H1 (cell line): Measurements from ENCODE around the gene KCNQ2. TPM values are rescaled to one million over a fixed set of nuclear protein-coding genes. Genes with fewer than 3 reads are reported as not detected.

ENCODE experiments used
- CTCF ChIA-PET: fragments of 300-600 bp; sonication (Branson Sonifier 250); formaldehyde crosslinking; loops from one replicate; lab custom pipeline; 2021; ENCODE audit not compliant: partially characterized antibody; lab: Charles Lee
- POLR2A ChIA-PET: fragments of 300-600 bp; sonication (Branson Sonifier 250); formaldehyde crosslinking; loops from one replicate; lab custom pipeline; 2021; ENCODE audit warnings: inconsistent platforms; ENCODE audit not compliant: partially characterized antibody; lab: Charles Lee
- DNase-seq, 2 experiments: peaks; one replicate each; pipeline versions ENCODE4 v3.0.0 to v3.0.0-alpha.2; 2010 to 2022; ENCODE audit warnings: low spot score in 2 of 2, low read depth in 1 of 2, mixed read lengths in 1 of 2
- FAIRE-seq: peaks from 2 replicates; lab custom pipeline; 2011; peaks lifted over from hg19 to GRCh38; lab: Jason Lieb, UNC
- H2AFZ ChIP-seq: 2 replicates; pipeline ENCODE4 v1.8.1; 2012; ENCODE audit warnings: low read length, inconsistent platforms
- H2AK5ac ChIP-seq: 2 replicates; pipeline ENCODE4 v1.6.1; 2013; ENCODE audit warnings: low read depth, low read length
- H2BK120ac ChIP-seq: replicated peaks from 2 replicates; pipeline ENCODE3; 2013; ENCODE audit warnings: low read depth, low read length, inconsistent platforms
- H2BK12ac ChIP-seq: 2 replicates; pipeline ENCODE4 v1.6.1; 2013; ENCODE audit warnings: low read depth, low read length
- H2BK15ac ChIP-seq: 2 replicates; pipeline ENCODE4 v1.6.1; 2013; ENCODE audit warnings: low read length
- H2BK20ac ChIP-seq: 2 replicates; pipeline ENCODE4 v1.6.1; 2013; ENCODE audit warnings: low read length
- H2BK5ac ChIP-seq: 2 replicates; pipeline ENCODE4 v1.6.1; 2013; ENCODE audit warnings: low read depth, low read length
- H3K14ac ChIP-seq: 2 replicates; pipeline ENCODE4 v1.6.1; 2013; ENCODE audit warnings: inconsistent platforms; ENCODE audit not compliant: insufficient read length
- H3K18ac ChIP-seq: 2 replicates; pipeline ENCODE4 v1.6.1; 2013; ENCODE audit warnings: low read length; ENCODE audit errors: extremely low read depth
- H3K23ac ChIP-seq: 2 replicates; pipeline ENCODE4 v1.6.1; 2013; ENCODE audit warnings: inconsistent platforms; ENCODE audit not compliant: insufficient read length
- H3K23me2 ChIP-seq: 2 replicates; pipeline ENCODE4 v1.6.1; 2013; ENCODE audit warnings: low read depth, low read length
- H3K27ac ChIP-seq: 2 replicates; pipeline ENCODE4 v1.6.1; 2011; ENCODE audit warnings: low read depth, low read length, inconsistent platforms
- H3K27me3 ChIP-seq, 4 experiments: replicated peaks in 1 of 4; 1 replicate in 1 of 4; 2 replicates in 3 of 4; pipeline versions ENCODE4 v1.6.1 to v1.8.1; 2011 to 2013; ENCODE audit warnings: low read length in 3 of 4, mild to moderate bottlenecking in 3 of 4, inconsistent platforms in 2 of 4, mixed read lengths in 2 of 4, moderate library complexity in 1 of 4; ENCODE audit not compliant: control insufficient read depth in 3 of 4, insufficient read depth in 3 of 4; ENCODE audit errors: extremely low read depth in 1 of 4
- H3K36me3 ChIP-seq, 4 experiments: 2 replicates each; pipeline versions ENCODE4 v1.6.1 to v1.8.1; 2011 to 2013; ENCODE audit warnings: mild to moderate bottlenecking in 4 of 4, low read length in 3 of 4, moderate library complexity in 2 of 4, control low read depth in 1 of 4, inconsistent platforms in 1 of 4; ENCODE audit not compliant: insufficient read depth in 4 of 4, control insufficient read depth in 2 of 4
- H3K4ac ChIP-seq: replicated peaks from 2 replicates; pipeline ENCODE3; 2013; ENCODE audit warnings: low read length, low read depth, mixed read lengths, inconsistent platforms; ENCODE audit not compliant: insufficient read length
- H3K4me1 ChIP-seq, 4 experiments: replicated peaks in 1 of 4; 1 replicate in 1 of 4; 2 replicates in 3 of 4; pipeline versions ENCODE4 v1.6.1 to v1.8.1; 2011 to 2013; ENCODE audit warnings: low read length in 3 of 4, inconsistent platforms in 2 of 4, mixed read lengths in 1 of 4; ENCODE audit not compliant: insufficient read depth in 4 of 4, control insufficient read depth in 3 of 4
- H3K4me2 ChIP-seq, 2 experiments: 2 replicates each; pipeline versions ENCODE4 v1.6.1 to v1.8.1; 2011 to 2013; ENCODE audit warnings: low read depth in 2 of 2, low read length in 2 of 2, control low read depth in 1 of 2, inconsistent platforms in 1 of 2, mild to moderate bottlenecking in 1 of 2; ENCODE audit not compliant: insufficient read depth in 1 of 2
- H3K4me3 ChIP-seq, 4 experiments: fragments of 200-600, 300-600 bp in 1 of 4; sonication (generic), shearing (Covaris generic), sonication (Bioruptor Twin) in 1 of 4; 2 replicates each; pipeline versions ENCODE4 v1.5.1 to v1.8.1; 2011 to 2016; ENCODE audit warnings: low read length in 4 of 4, low read depth in 3 of 4, control low read depth in 2 of 4, inconsistent platforms in 2 of 4, mild to moderate bottlenecking in 2 of 4, mixed read lengths in 1 of 4, moderate library complexity in 1 of 4; ENCODE audit not compliant: insufficient read depth in 2 of 4; ENCODE audit errors: extremely low read depth in 1 of 4
- H3K56ac ChIP-seq: replicated peaks from 2 replicates; pipeline ENCODE3; 2013; ENCODE audit warnings: low read depth, mild to moderate bottlenecking, mixed read lengths, low read length, inconsistent platforms; ENCODE audit not compliant: insufficient read length
- H3K79me1 ChIP-seq: 2 replicates; pipeline ENCODE4 v1.6.1; 2013; ENCODE audit warnings: low read depth, low read length, control low read depth
- H3K79me2 ChIP-seq, 2 experiments: 2 replicates each; pipeline versions ENCODE4 v1.6.1 to v1.8.1; 2012 to 2013; ENCODE audit warnings: low read length in 2 of 2, mild to moderate bottlenecking in 2 of 2, inconsistent platforms in 1 of 2; ENCODE audit not compliant: insufficient read depth in 2 of 2, control insufficient read depth in 1 of 2
- H3K9ac ChIP-seq, 4 experiments: replicated peaks in 1 of 4; 1 replicate in 1 of 4; 2 replicates in 3 of 4; pipeline versions ENCODE4 v1.6.1 to v1.8.1; 2011 to 2013; ENCODE audit warnings: low read depth in 3 of 4, low read length in 3 of 4, control low read depth in 2 of 4, mild to moderate bottlenecking in 2 of 4, moderate library complexity in 2 of 4, inconsistent platforms in 1 of 4; ENCODE audit errors: extremely low read depth in 1 of 4
- H3K9me3 ChIP-seq, 2 experiments: 2 replicates each; pipeline versions ENCODE4 v1.6.1 to v1.8.1; 2012 to 2013; ENCODE audit warnings: mild to moderate bottlenecking in 2 of 2, moderate library complexity in 2 of 2, control low read depth in 1 of 2, inconsistent platforms in 1 of 2, low read depth in 1 of 2, low read length in 1 of 2, mixed read lengths in 1 of 2; ENCODE audit not compliant: insufficient read depth in 2 of 2
- H4K20me1 ChIP-seq, 2 experiments: replicated peaks in 1 of 2; 2 replicates each; pipeline versions ENCODE3 to v1.8.1; 2011 to 2013; ENCODE audit warnings: inconsistent platforms in 2 of 2, low read length in 2 of 2, mild to moderate bottlenecking in 1 of 2; ENCODE audit not compliant: insufficient read depth in 2 of 2, control insufficient read depth in 1 of 2
- H4K5ac ChIP-seq: 2 replicates; pipeline ENCODE4 v1.6.1; 2013; ENCODE audit warnings: low read length, low read depth, mixed read lengths, inconsistent platforms; ENCODE audit not compliant: insufficient read length
- H4K8ac ChIP-seq: 2 replicates; pipeline ENCODE4 v1.8.0; 2013; ENCODE audit warnings: mild to moderate bottlenecking, moderate library complexity, low read length, inconsistent platforms; ENCODE audit not compliant: insufficient read depth; ENCODE audit errors: extremely low read depth
- H4K91ac ChIP-seq: replicated peaks from 2 replicates; pipeline ENCODE3; 2013; ENCODE audit warnings: low read length, mixed read lengths, inconsistent platforms; ENCODE audit not compliant: insufficient read length
- HDAC2 ChIP-seq, 2 experiments: fragments of 300-600 bp in 1 of 2; sonication (generic) in 1 of 2; IDR thresholded peaks; 2 replicates each; pipeline ENCODE4 v1.6.1; 2011 to 2012; ENCODE audit warnings: low read depth in 2 of 2, low read length in 2 of 2, mild to moderate bottlenecking in 2 of 2, moderate library complexity in 2 of 2, borderline replicate concordance in 1 of 2, inconsistent platforms in 1 of 2
- POU5F1 ChIP-seq: IDR thresholded peaks from 2 replicates; pipeline ENCODE4 v1.6.1; 2011; ENCODE audit warnings: low read depth, mild to moderate bottlenecking, low read length, moderate library complexity
- RNF2 ChIP-seq: fragments of 200-900, 300-1000 bp; sonication (generic); IDR thresholded peaks from 2 replicates; pipeline ENCODE4 v1.7.1; 2016; ENCODE audit warnings: borderline replicate concordance, low read depth, mild to moderate bottlenecking, antibody characterized with exemption, low read length; ENCODE audit not compliant: poor library complexity, severe bottlenecking; ENCODE audit errors: missing control alignments
- TEAD4 ChIP-seq: IDR thresholded peaks from 2 replicates; pipeline ENCODE4 v1.6.1; 2012; ENCODE audit warnings: low read depth, low read length, inconsistent platforms, mixed read lengths
- WGBS, 2 experiments: shearing (Covaris generic) in 1 of 2; methylation state at CpG; one replicate each; pipeline versions ENCODE4 v1.1.6 to v1.1.7; 2013 to 2015; ENCODE audit warnings: low lambda C conversion rate in 2 of 2, mixed read lengths in 2 of 2, inconsistent platforms in 1 of 2, low coverage in 1 of 2, missing lambda C conversion rate in 1 of 2; ENCODE audit not compliant: insufficient replicate concordance in 2 of 2, insufficient coverage in 1 of 2, insufficient read length in 1 of 2; ENCODE audit errors: extremely low coverage in 1 of 2, missing lambda C conversion rate in 1 of 2; 5-methylcytosine and 5-hydroxymethylcytosine counted together
- polyA plus RNA-seq, 7 experiments: library from polyadenylated mRNA; depleted of rRNA in 3 of 7; stranded (reverse) in 5 of 7; unstranded in 2 of 7; fragments of >200 nt in 5 of 7; fragments of 200-250 nt in 2 of 7; gene quantifications; 1 replicate in 5 of 7; 2 replicates in 1 of 7; 4 replicates in 1 of 7; pipeline versions ENCODE4 v1.2.1 to v1.2.3, GENCODE V29; 2011 to 2013; ENCODE audit warnings: missing spikeins in 2 of 7, mixed read lengths in 2 of 7
- total RNA-seq: library from RNA; stranded (reverse); fragmentation: NEBNext Ultra II Directional; extraction: Animal tissue kit (Norgen Biotek cat#: 25700); gene quantifications from 2 replicates; pipeline ENCODE4 v1.2.1, GENCODE V29; 2021

The KCNQ2 gene
- total and polyA plus RNA-seq, 2 of the 8 experiments (the other 6 are each of a cell fraction or from before 2014, with no cell fraction given), result 82.6 to 243 TPM

GRCh38 chr20:63370618-63371187 lies 101.8 kb downstream of the KCNQ2 start:
- H3K4me2 ChIP-seq, result 0 out of 4 replicates have a peak overlapping the region, but pooled peaks of 1 of the 2 experiments have one; percentile 22
- peaks cover 0 to 7% (median 2%) of the 10 kb centered on the region in 4 experiments; a peak in 3 of 7 replicates for H3K4me1 ChIP-seq
- FAIRE-seq (no peak), DNase-seq (no peak)
- H2BK120ac ChIP-seq, result no peak overlapping the region
- H3K27me3 ChIP-seq, result no peaks in the 10 kb centered on the region; a peak in 1 of 7 replicates
- no peak overlapping the region for H3K9ac ChIP-seq
- no peak overlapping the region for H3K4ac ChIP-seq
- H4K5ac ChIP-seq, result no peak overlapping the region
- no peak overlapping the region for H2AK5ac ChIP-seq
- H3K14ac ChIP-seq, result no peak overlapping the region
- no peak overlapping the region for H2AFZ ChIP-seq
- no peak overlapping the region for H4K8ac ChIP-seq
- H3K4me3 ChIP-seq, result no peak overlapping the region
- no peak overlapping the region for H3K27ac ChIP-seq
- no peak overlapping the region for H4K91ac ChIP-seq
- no peak overlapping the region for H3K56ac ChIP-seq
- H2BK20ac ChIP-seq, result no peak overlapping the region
- H2BK12ac ChIP-seq, result no peak overlapping the region
- POLR2A ChIA-PET, result interaction anchor here (0.9 to 1.1 kb wide), 3 partner anchors 10 to 76 kb away, joined by 3 to 4 read pairs (median 4); partner anchors contain the start of gene CHRNA4
- no peak overlapping the region for H3K18ac ChIP-seq
- 82% methylated on average over 15 of the region's 21 CpGs; no CpG with 5 or more reads in 1 of the 2 experiments for WGBS, 2 experiments
- no peak overlapping the region for H2BK15ac ChIP-seq
- CTCF ChIA-PET, result interaction anchor here (0.6 to 5.2 kb wide), 15 partner anchors 8 to 189 kb away, joined by 3 to 25 read pairs (median 3); no protein-coding TSS in a partner anchor
- H3K23ac ChIP-seq, result no peak overlapping the region
- H3K79me2 ChIP-seq, result no peaks in the 10 kb centered on the region
- no peaks in the 10 kb centered on the region for H4K20me1 ChIP-seq
- no peak overlapping the region for H2BK5ac ChIP-seq
- H3K79me1 ChIP-seq, result peaks cover 2% of the 10 kb centered on the region; the same call in 1 of the 2 replicates
- H3K23me2 ChIP-seq, result 0 out of 2 replicates have a peak, but pooled peaks cover 3% of the 10 kb centered on the region
- H3K36me3 ChIP-seq, result no peaks in the 10 kb centered on the region
- H3K9me3 ChIP-seq, result no peaks in the 10 kb centered on the region
- TF ChIP-seq TEAD4 (no peak), POU5F1 (no peak), HDAC2 (IDR thresholded peaks at IDR 0.05; ENCODE audit: borderline replicate concordance in 1 of 2, low read depth in 2 of 2, low read length in 2 of 2) (no peak), RNF2 (no peak)
